Osteoblast (primary cell): ENCODE data around the gene NF2. TPM values are rescaled to one million over a fixed set of nuclear protein-coding genes. Genes with fewer than 3 reads are reported as not detected.
A peak's percentile ranks its signal among the peaks of the same experiment; 100 is the strongest.

Experiments
- DNase-seq: peaks from one replicate; pipeline ENCODE4 v3.0.0; 2011; ENCODE audit warnings: low spot score, mixed read lengths; ENCODE audit not compliant: insufficient read length; ENCODE audit errors: missing footprints
- H2AFZ ChIP-seq: 2 replicates; pipeline ENCODE4 v1.6.0; 2011; ENCODE audit warnings: mild to moderate bottlenecking, low read length
- H3K27ac ChIP-seq: 2 replicates; pipeline ENCODE4 v1.5.1; 2011; ENCODE audit warnings: mild to moderate bottlenecking, low read depth, low read length, moderate library complexity
- H3K27me3 ChIP-seq: 2 replicates; pipeline ENCODE4 v1.6.0; 2012; ENCODE audit warnings: mild to moderate bottlenecking, control low read depth, inconsistent platforms, low read length, moderate library complexity; ENCODE audit not compliant: insufficient read depth
- H3K36me3 ChIP-seq: 2 replicates; pipeline ENCODE4 v1.5.1; 2011; ENCODE audit warnings: mild to moderate bottlenecking, low read length, control low read depth, moderate library complexity; ENCODE audit not compliant: insufficient read depth
- H3K4me1 ChIP-seq: 2 replicates; pipeline ENCODE4 v1.5.1; 2011; ENCODE audit warnings: mild to moderate bottlenecking, low read length, control low read depth, moderate library complexity; ENCODE audit not compliant: insufficient read depth
- H3K4me2 ChIP-seq: 2 replicates; pipeline ENCODE4 v1.6.0; 2011; ENCODE audit warnings: mild to moderate bottlenecking, low read length; ENCODE audit not compliant: insufficient read depth
- H3K4me3 ChIP-seq: fragments of 200-600 bp; sonication (generic); 3 replicates; pipeline ENCODE4 v1.5.1; 2012; ENCODE audit warnings: mild to moderate bottlenecking, low read length, inconsistent platforms; ENCODE audit not compliant: insufficient read depth
- H3K79me2 ChIP-seq: 2 replicates; pipeline ENCODE4 v1.6.0; 2012; ENCODE audit warnings: mild to moderate bottlenecking, low read length, control low read depth, inconsistent platforms; ENCODE audit not compliant: insufficient read depth
- H3K9me3 ChIP-seq: 2 replicates; pipeline ENCODE4 v1.5.1; 2011; ENCODE audit warnings: low read depth, low read length, control low read depth
- H4K20me1 ChIP-seq: 2 replicates; pipeline ENCODE4 v1.6.0; 2012; ENCODE audit warnings: mild to moderate bottlenecking, low read length, control low read depth; ENCODE audit not compliant: insufficient read depth
- total RNA-seq: library from RNA; depleted of rRNA; stranded (reverse); fragments of >200 nt; gene quantifications from 2 replicates; pipeline ENCODE4 v1.2.3, GENCODE V29; 2012
- TF ChIP-seq, protein P1 (sequence below): IDR thresholded peaks from 2 replicates; pipeline ENCODE4 v1.5.1; 2011; ENCODE audit warnings: mild to moderate bottlenecking, low read depth, low read length, moderate library complexity; ENCODE audit errors: extremely low read depth

The NF2 gene
- total RNA-seq, 1 donor = 72.7 TPM

DNA sequence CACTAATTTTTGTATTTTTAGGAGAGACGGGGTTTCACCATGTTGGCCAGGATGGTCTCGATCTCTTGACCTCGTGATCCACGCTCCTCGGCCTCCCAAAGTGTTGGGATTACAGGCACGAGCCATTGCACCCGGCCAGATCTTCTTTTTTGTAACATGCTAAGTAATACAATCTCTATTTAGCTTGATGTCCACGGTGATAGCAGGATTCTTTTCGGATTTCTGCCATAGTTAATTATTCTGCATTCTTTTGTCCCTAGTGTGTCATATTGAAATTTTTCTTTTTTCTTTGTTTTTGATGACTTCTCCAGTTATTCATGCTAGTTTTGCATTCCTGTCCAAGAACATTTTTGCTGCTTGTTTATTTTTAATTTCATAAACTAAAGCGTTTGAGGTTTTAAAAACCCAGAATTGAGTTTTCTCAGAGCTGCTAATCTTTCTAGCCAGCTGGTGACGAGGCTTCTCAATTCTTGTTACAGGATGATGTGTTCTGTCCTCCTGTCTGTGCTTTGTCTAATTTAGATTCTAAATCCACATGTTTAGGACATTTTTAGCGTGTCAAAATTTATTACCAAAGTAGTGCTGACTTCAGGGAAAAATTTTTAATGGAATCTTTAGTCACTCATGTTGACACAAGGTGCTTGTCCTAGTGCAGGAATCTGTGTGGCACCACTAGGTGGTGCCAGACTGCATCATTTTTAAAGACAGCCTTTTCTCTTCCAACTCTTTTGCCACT lies 21.8 kb downstream of the NF2 start:
- Histone ChIP-seq H2AFZ (no peak overlapping the region), H3K9me3 (no peaks in the 10 kb centered on the region), H3K4me1 (peaks cover 73% of the 10 kb centered on the region), H3K79me2 (peaks cover 69% of the 10 kb centered on the region), H3K27me3 (no peaks in the 10 kb centered on the region), H3K4me2 (peak overlapping the region; percentile 78), H3K4me3 (peak overlapping the region; percentile 25), H4K20me1 (no peaks in the 10 kb centered on the region), H3K27ac (peak overlapping the region; percentile 96), H3K36me3 (no peaks in the 10 kb centered on the region)
- TF ChIP-seq, protein P1, sequence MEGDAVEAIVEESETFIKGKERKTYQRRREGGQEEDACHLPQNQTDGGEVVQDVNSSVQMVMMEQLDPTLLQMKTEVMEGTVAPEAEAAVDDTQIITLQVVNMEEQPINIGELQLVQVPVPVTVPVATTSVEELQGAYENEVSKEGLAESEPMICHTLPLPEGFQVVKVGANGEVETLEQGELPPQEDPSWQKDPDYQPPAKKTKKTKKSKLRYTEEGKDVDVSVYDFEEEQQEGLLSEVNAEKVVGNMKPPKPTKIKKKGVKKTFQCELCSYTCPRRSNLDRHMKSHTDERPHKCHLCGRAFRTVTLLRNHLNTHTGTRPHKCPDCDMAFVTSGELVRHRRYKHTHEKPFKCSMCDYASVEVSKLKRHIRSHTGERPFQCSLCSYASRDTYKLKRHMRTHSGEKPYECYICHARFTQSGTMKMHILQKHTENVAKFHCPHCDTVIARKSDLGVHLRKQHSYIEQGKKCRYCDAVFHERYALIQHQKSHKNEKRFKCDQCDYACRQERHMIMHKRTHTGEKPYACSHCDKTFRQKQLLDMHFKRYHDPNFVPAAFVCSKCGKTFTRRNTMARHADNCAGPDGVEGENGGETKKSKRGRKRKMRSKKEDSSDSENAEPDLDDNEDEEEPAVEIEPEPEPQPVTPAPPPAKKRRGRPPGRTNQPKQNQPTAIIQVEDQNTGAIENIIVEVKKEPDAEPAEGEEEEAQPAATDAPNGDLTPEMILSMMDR = peak; percentile 97
- no peak for DNase-seq

DNA sequence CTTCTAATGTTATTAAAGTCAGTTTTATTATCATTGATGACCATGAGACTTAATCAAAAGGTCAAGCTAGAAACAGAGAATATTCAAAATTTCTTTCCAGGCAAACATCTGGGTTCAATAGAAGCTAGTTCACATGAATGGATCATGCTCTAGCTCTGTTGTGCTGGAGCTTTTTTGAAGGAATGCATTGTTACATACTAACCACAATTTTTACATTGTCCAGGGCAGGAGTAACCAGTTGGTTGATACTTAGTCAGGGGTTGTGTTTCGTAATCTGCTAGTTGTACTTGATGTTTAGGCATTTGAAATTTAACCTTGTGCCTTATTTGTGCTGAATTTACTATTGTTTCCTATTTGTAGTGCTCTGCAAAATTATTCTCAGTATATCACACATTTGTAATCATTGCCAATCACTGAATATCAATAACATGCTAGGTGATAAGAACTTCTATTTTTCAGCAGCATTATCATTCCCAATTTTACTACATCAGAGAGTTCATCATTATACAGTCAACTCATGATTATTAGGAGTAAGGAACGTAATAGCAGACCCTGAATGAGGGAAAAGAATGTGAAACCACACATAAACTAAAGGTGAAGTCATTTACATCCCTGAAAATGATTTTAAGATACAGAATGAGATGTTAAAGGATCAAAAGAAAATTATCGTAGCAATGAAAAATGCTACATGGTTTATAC lies 23.2 kb downstream of the NF2 start:
- Histone ChIP-seq H3K27me3 (no peaks in the 10 kb centered on the region), H4K20me1 (no peaks in the 10 kb centered on the region), H3K27ac (peak overlapping the region; percentile 96), H2AFZ (no peak overlapping the region), H3K4me1 (peaks cover 60% of the 10 kb centered on the region), H3K4me2 (peak overlapping the region; percentile 78), H3K4me3 (no peak overlapping the region), H3K9me3 (no peaks in the 10 kb centered on the region), H3K79me2 (peaks cover 74% of the 10 kb centered on the region), H3K36me3 (no peaks in the 10 kb centered on the region)
- no peak for DNase-seq
- TF ChIP-seq, protein P1 = no peak

DNA sequence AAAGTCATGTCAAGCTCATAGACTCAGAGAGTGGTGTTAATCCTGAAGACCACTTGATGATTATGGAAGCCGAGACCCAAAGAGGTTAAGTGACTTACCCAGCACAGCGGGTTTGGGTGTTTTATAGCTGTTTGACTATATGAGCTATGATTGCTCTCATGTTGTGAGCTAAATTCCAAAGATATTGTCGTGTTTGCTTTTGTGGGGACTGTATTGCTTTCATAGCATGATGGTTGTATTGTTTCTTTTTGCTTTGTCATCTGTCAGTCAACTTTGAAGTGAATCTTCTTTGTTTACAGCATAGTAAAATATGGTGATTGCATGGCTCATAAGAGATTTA lies 23.7 kb downstream of the NF2 start:
- peaks cover 78% of the 10 kb centered on the region for H3K79me2 ChIP-seq
- peak overlapping the region; percentile 78 for H3K4me2 ChIP-seq
- H3K4me1 ChIP-seq = peaks cover 57% of the 10 kb centered on the region
- no peaks in the 10 kb centered on the region for H3K36me3 ChIP-seq
- TF ChIP-seq, protein P1 = no peak
- peak overlapping the region; percentile 96 for H3K27ac ChIP-seq
- DNase-seq = no peak
- H2AFZ ChIP-seq = no peak overlapping the region
- H3K4me3 ChIP-seq = no peak overlapping the region
- no peaks in the 10 kb centered on the region for H3K27me3 ChIP-seq
- H3K9me3 ChIP-seq = no peaks in the 10 kb centered on the region
- peaks cover under 1% of the 10 kb centered on the region for H4K20me1 ChIP-seq
